ENCODE results near the gene RECQL5.

- TF ChIP-seq POLR2AphosphoS5 (IDR thresholded peaks at IDR 0.05; ENCODE audit: low read depth, low read length) (no peak), POLR2A (IDR thresholded peaks at IDR 0.05; ENCODE audit: low read depth, low read length) (no peak), SPI1 (IDR thresholded peaks at IDR 0.05; ENCODE audit: low read depth, low read length) (no peak), TAF1 (IDR thresholded peaks at IDR 0.05; ENCODE audit: low read depth, low read length) (no peak), POU2F2 (IDR thresholded peaks at IDR 0.05; ENCODE audit: low read depth, low read length) (no peak)
These were observed 12.8 kb downstream of the RECQL5 start for GRCh38 chr17:75654176-75654575.

Measured in GM12891 (cell line).